HL-60 (cell line): Measurements from ENCODE around the gene CACNA2D3.

Experiments
- DNase-seq, 2 experiments: peaks; one replicate each; pipeline ENCODE4 v3.0.0-alpha.2; 2010 to 2020; ENCODE audit warnings: low read depth in 1 of 2, low spot score in 1 of 2
- H3K27ac ChIP-seq: fragments of 250-450 bp; sonication (Bioruptor Pico); replicated peaks from 2 replicates; pipeline ENCODE4 v1.5.1; 2020; ENCODE audit warnings: mild to moderate bottlenecking, moderate library complexity
- H3K27me3 ChIP-seq: fragments of 250-450 bp; sonication (Bioruptor Pico); 2 replicates; pipeline ENCODE4 v1.5.1; 2021; ENCODE audit warnings: mild to moderate bottlenecking, moderate library complexity; ENCODE audit not compliant: insufficient read depth, poor library complexity, severe bottlenecking
- H3K4me3 ChIP-seq: replicated peaks from 2 replicates; pipeline ENCODE4 v1.5.1; 2011; ENCODE audit warnings: mild to moderate bottlenecking, control low read depth, low read length; ENCODE audit not compliant: insufficient read depth
- GABPA ChIP-seq: IDR thresholded peaks from 2 replicates; pipeline ENCODE4 v1.6.1; 2012; ENCODE audit warnings: low read depth
- POLR2AphosphoS5 ChIP-seq: IDR thresholded peaks from 2 replicates; pipeline ENCODE4 v1.6.1; 2012; ENCODE audit warnings: low read depth
- SPI1 ChIP-seq: IDR thresholded peaks from 2 replicates; pipeline ENCODE4 v1.6.1; 2012; ENCODE audit warnings: low read depth, mild to moderate bottlenecking, borderline replicate concordance
- TF ChIP-seq, protein P1 (sequence below): IDR thresholded peaks from 2 replicates; pipeline ENCODE4 v1.6.1; 2012; ENCODE audit warnings: low read depth; ENCODE audit not compliant: insufficient replicate concordance
- TF ChIP-seq, protein P2 (sequence below): IDR thresholded peaks from one replicate; pipeline ENCODE4 v1.5.1; 2011; ENCODE audit warnings: low read length, control low read depth, inconsistent platforms; ENCODE audit not compliant: insufficient read depth

Gene CACNA2D3

DNA sequence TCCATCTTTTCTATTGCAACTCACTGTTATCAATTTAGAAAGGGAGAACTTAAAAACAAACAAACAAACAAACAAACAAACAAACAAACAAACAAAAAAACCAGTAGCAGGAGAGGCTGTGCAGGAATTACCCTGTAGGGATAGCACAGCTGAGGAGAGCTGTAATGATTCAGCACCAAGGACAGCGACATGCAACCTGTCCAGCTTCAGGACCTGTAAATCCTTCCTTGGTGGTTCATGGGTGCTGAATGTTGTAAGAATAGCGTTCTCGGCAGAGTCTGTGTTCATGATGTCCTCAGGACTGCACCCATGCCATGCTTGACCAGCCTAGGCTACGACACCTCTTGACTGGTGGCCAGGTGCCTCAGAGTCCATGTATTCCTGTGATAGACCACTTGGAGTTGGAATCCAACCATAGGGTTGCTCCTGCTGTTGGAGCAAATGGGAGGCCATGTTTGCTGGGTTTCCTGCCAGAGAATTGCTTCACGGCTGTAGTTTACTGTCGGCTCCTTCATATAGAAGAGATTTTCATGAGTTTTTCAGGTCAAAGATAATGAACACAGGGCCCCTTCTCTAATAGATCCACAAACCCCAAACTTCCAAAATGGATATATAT lies 65.9 kb downstream of the CACNA2D3 start:
- DNase-seq: peak; percentile 3 to 21
- Histone ChIP-seq H3K27ac (no peak overlapping the region), H3K4me3 (no peak overlapping the region), H3K27me3 (no peaks in the 10 kb centered on the region)
- TF ChIP-seq GABPA: no peak
- TF ChIP-seq, protein P1, sequence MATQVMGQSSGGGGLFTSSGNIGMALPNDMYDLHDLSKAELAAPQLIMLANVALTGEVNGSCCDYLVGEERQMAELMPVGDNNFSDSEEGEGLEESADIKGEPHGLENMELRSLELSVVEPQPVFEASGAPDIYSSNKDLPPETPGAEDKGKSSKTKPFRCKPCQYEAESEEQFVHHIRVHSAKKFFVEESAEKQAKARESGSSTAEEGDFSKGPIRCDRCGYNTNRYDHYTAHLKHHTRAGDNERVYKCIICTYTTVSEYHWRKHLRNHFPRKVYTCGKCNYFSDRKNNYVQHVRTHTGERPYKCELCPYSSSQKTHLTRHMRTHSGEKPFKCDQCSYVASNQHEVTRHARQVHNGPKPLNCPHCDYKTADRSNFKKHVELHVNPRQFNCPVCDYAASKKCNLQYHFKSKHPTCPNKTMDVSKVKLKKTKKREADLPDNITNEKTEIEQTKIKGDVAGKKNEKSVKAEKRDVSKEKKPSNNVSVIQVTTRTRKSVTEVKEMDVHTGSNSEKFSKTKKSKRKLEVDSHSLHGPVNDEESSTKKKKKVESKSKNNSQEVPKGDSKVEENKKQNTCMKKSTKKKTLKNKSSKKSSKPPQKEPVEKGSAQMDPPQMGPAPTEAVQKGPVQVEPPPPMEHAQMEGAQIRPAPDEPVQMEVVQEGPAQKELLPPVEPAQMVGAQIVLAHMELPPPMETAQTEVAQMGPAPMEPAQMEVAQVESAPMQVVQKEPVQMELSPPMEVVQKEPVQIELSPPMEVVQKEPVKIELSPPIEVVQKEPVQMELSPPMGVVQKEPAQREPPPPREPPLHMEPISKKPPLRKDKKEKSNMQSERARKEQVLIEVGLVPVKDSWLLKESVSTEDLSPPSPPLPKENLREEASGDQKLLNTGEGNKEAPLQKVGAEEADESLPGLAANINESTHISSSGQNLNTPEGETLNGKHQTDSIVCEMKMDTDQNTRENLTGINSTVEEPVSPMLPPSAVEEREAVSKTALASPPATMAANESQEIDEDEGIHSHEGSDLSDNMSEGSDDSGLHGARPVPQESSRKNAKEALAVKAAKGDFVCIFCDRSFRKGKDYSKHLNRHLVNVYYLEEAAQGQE: peak; percentile 96

DNA sequence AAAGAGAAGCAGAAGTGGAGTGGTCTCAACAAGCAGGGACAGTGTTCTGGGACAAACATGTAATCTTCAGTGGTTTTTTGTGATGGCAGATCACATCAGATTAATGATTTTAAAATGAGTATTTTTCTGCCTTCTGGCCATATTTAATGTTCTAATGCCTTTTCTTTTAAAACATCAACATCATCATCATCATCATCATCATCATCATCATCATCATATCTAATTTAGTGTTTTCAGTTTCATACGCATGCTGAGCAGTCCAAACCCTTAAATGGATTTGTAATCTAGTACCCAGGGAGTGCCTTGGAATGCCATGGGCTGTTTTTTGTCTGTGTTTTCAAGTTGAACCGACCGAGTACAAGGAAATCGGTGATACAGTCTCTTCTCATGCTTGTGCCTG lies 68.9 kb downstream of the CACNA2D3 start:
- TF ChIP-seq POLR2AphosphoS5: no peak
- TF ChIP-seq GABPA: no peak
- TF ChIP-seq SPI1: no peak
- TF ChIP-seq, protein P1: no peak
- TF ChIP-seq, protein P2, sequence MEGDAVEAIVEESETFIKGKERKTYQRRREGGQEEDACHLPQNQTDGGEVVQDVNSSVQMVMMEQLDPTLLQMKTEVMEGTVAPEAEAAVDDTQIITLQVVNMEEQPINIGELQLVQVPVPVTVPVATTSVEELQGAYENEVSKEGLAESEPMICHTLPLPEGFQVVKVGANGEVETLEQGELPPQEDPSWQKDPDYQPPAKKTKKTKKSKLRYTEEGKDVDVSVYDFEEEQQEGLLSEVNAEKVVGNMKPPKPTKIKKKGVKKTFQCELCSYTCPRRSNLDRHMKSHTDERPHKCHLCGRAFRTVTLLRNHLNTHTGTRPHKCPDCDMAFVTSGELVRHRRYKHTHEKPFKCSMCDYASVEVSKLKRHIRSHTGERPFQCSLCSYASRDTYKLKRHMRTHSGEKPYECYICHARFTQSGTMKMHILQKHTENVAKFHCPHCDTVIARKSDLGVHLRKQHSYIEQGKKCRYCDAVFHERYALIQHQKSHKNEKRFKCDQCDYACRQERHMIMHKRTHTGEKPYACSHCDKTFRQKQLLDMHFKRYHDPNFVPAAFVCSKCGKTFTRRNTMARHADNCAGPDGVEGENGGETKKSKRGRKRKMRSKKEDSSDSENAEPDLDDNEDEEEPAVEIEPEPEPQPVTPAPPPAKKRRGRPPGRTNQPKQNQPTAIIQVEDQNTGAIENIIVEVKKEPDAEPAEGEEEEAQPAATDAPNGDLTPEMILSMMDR: no peak
- no peak for DNase-seq
- Histone ChIP-seq H3K27me3 (no peaks in the 10 kb centered on the region), H3K4me3 (no peak overlapping the region), H3K27ac (no peak overlapping the region)

DNA sequence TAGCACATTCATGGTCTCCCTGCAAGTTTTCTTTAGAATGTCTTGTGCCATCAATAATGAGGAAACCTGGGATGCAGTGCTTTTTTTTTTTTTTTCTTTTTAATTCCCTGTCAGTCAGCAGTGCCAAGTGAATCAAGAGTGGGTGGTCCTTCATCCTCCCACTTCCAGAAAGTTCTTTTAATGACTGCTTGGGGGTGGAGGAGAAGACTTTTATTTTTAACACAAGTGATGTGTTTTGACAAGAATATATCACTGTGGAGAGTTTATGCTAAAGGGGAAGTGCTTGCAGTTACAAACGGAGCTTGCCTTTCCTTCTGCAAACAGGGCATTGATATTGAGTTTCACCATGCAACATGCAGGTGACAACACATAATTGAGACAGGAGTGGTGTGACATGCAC lies 69.7 kb downstream of the CACNA2D3 start:
- Histone ChIP-seq H3K4me3 (no peak overlapping the region), H3K27ac (no peak overlapping the region), H3K27me3 (no peaks in the 10 kb centered on the region)
- DNase-seq: no peak
- TF ChIP-seq, protein P2: no peak
- peak; percentile 15; the same call in 1 of the 2 replicates for TF ChIP-seq SPI1

DNA sequence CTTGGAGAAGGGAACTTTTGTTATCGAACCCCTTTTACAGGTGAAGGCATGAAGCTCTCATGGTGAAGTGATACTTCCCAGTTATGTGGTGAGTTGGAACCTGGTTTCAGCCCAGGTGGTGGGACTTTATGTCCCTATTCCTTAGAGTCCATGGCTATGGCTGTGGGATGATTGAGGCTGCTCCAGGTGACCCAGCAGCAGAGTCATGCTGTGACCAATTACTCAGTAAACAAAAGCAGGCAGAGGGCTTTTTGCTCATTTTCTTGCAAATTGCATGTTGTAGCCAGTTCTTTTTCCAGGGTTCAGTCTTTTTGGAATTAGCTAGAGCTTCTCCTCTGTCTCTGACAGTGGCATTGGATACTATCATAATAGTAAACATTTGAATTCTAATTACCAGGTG lies 70.7 kb downstream of the CACNA2D3 start:
- Histone ChIP-seq H3K27ac (no peak overlapping the region), H3K4me3 (no peak overlapping the region), H3K27me3 (no peaks in the 10 kb centered on the region)
- no peak for DNase-seq
- TF ChIP-seq, protein P2: no peak
- TF ChIP-seq GABPA (no peak), SPI1 (no peak), POLR2AphosphoS5 (no peak)
- TF ChIP-seq, protein P1: no peak
